Right ventricle myocardium inferior (tissue), 1 donor: ENCODE measurements around the gene CELF1. TPM values are rescaled to one million over a fixed set of nuclear protein-coding genes. Genes with fewer than 3 reads are reported as not detected.
A peak's percentile ranks its signal among the peaks of the same experiment; 100 is the strongest.

ENCODE experiments used
- ATAC-seq: fragments of 200-7000 bp; cut with Tn5 transposase; one replicate; pipeline ENCODE4 v1.9.1; 2020; ENCODE audit warnings: mild to moderate bottlenecking, moderate library complexity
- DNase-seq: peaks from one replicate; pipeline ENCODE4 v3.0.0; 2021; ENCODE audit errors: missing footprints
- intact Hi-C: fragments of 100-400 bp; cut with DNase I; formaldehyde crosslinking; loops from one replicate; pipeline ENCODE4 v1.11.0; 2022
- long read RNA-seq: library from polyadenylated mRNA; unstranded; transcript quantifications from one replicate; pipeline ENCODE4 v2.0.0, GENCODE V29; 2021
- total RNA-seq: library from RNA; stranded (reverse); fragmentation: NEBNext Ultra II Directional; extraction: Animal tissue kit (Norgen Biotek cat#: 25700); gene quantifications from one replicate; pipeline ENCODE4 v1.2.1, GENCODE V29; 2021
- donor health status: DM: no; HTN: yes; CAD: no; lungs with severe emphysema.

The CELF1 gene
- total RNA-seq, result 96.2 TPM
- long read RNA-seq, full-length matches to known transcripts, result 2 of 30 reads
- long read RNA-seq, partial matches to known transcripts, result 9 of 30 reads
- long read RNA-seq, other reads (novel, unspliced or antisense), result 19 of 30 reads

DNA sequence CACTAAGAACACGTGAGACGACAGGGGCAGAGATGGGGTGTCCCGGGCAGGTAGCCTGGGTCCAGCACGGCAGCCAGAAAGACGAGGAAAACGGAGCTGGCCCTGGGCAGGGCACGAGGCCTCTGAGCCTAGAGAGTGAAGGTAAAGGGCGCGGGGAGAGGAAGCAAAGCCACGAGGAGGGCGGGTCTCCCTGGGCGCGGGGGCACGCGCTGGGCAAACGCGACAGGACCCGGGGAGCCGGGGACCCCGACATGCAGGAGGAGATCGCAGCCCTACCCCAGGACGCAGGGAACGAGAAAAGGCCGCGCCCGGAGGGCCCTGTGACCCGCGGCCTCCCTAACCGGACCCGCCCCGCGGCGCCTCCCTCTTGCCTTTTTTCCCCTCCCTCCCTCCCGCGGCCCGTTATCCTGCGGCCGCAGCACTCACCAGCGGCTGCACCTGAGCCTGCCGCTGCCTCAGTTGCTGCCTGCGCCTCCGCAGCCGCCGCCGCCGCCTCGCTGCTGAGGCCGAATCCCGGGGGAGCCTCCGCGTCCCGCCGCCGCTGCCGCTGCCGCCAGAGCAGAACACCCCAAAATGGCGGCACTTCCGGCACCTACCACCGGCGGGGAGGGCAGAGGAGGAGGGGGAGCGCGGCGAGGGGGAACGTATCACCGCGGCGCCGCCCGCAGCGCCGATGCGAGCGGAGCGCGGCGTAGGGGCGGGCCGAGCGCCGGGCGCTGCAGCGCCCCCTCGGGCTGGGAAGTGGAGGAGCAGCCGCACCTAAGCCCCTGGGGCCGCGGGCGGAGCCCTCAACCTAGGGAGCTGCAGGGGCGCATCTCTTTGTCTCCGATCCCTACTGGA, at the start of gene CELF1:
CELF1 (minus strand) TSS at position 567 of the 840 bp plus-strand sequence. CDS start 53,609 bp downstream, outside the sequence.
- DNase-seq, result peak; percentile 96
- intact Hi-C loops, result loop anchor here (2.0 to 10.0 kb wide), 4 partner anchors 35 to 178 kb away; partner anchors contain the start of genes PSMC3 and SPI1

DNA sequence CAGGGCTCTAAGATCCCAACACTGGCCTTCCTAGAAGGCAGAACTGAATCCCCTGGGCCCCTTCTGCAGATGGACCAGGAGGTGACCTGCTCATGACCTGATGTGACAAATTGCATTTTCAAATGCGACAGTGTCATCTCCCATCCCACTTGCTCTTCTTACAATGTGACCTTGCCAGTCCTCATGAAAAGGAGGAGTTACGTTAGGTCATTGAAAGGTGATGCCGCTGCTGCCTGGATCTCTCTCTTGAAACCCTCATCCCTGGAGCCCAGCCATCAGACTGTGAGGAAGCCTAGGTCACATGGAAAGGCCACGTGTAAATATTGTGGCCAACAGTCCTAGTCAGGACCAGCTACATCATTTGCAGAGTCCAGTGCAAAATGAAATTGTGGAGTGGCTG, 47.0 kb upstream of the CELF1 start:
- DNase-seq (no peak), ATAC-seq (no peak)
- intact Hi-C loops, result no loop called here

More for the DNA sequence above, at the start of gene CELF1:
- ATAC-seq, result peak; percentile 99

DNA sequence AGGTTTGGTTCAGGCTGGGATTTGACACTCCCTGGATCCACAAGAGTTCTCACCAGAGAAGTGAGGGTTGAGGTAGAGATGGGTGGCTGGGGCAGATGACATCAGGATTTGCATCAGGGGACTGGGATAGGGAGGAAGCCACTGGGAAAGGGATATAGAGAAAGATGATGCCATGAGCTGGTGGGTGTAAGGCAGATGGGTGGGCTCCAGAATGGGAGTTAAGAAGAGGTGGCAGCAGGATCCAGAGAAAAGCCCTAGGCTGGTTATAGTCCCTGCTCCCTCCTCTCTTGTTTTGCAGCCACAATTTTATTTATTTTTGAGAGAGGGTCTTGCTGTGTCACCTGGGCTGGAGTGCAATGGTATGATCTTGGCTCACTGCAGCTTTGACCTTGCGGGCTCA, 43.0 kb upstream of the CELF1 start:
- intact Hi-C loops, result loop anchor here (2.0 kb wide), 1 partner anchor 13 kb away; no protein-coding TSS in a partner anchor
- ATAC-seq, result no peak
- DNase-seq, result no peak

DNA sequence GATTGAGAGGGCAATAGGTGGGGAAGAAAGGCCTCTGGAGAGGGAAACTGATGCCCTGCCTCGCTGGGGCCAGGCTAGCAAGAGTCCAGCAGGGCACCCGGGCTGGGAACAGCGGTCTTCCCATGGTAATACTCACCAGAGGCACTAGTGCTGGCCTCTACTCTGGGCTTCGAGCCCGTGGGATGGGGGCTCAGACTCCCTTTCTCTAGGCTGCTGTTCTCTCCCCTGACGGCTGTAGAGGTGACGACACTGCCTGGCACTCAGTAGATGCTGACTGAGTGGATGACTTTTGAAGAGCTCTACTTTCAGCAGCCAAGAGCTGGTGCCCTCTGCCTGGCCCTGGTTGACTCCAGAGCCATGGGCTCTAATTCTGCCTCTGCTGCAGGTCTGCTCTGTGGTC, 42.1 kb upstream of the CELF1 start:
- peak; percentile 92 for ATAC-seq
- intact Hi-C loops, result loop anchor here (2.0 kb wide), 1 partner anchor 14 kb away; no protein-coding TSS in a partner anchor
- no peak for DNase-seq

DNA sequence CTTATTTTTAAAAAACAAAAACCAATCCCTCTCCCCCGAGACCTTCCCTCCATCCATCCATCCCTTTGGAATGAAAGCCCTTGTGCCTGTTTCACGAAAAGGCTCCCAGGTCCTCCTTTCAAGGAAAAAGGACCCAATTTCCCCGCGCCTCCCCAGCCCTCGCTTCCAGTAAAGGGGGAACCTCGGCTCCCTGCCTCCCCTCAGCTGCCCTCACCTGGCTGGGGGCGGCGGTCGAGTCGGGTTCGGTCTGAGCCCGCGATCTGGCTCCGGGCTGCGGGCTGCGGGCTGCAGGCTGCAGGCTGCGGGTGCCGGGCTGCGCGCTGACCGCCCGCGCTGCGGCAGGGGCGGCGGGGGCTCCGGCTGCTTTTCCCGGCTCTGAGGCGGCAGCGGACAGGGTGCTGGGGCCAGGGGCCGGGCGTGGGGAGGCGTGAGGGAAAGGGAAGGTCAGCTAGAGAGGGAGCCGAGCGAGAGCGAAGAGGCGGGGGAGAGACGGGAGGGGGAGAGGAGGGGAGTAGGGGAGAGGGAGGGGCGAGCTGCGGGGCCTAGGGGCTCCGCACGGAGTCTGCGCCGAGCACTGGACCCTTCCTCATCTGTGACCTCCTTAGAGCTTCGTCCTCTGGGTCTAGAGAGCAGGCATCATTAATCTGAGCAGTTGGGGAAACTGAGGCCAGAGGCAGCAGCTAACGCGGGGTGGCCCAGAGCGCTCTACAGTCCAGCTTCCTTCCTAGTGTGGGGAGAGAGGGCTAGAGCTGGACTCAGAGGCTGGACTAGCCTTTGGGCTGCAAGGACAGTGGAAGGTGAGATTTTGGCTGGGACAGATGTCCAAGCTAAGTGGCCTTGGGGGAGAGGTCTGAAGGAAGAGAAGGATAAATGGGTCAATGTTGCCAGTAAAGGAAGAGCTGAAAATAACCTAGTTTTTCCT, 41.3 kb upstream of the CELF1 start, which contains the start of gene C1QTNF4:
C1QTNF4 (minus strand) TSS at position 478 of the 922 bp plus-strand sequence. CDS start 3,601 bp downstream, outside the sequence.
- no peak for DNase-seq
- intact Hi-C loops, result loop anchor here (2.0 kb wide), 1 partner anchor 15 kb away; no protein-coding TSS in a partner anchor
- no peak for ATAC-seq

DNA sequence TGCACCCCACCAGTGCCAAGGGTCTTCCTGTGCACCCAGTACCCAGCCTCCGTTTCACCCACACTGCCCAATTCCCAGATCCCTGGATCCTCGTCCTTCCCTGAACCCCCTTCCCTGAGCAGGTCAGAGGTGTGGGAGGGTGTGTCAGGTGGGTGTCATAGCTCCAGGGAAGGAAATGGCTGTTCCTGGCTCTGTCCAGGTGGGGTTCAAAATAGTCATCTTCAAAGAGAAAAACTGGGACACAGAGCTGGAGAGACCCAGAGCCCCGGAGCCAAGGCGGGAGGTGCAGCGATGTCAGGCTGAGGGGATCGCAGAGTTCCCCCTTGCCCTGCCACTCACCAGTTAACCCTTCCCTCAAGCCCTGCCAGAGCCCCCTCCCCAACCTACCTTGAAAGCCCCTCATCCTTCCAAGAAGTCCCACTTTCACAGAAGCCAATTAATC, 40.6 kb upstream of the CELF1 start:
- no peak for ATAC-seq

DNA sequence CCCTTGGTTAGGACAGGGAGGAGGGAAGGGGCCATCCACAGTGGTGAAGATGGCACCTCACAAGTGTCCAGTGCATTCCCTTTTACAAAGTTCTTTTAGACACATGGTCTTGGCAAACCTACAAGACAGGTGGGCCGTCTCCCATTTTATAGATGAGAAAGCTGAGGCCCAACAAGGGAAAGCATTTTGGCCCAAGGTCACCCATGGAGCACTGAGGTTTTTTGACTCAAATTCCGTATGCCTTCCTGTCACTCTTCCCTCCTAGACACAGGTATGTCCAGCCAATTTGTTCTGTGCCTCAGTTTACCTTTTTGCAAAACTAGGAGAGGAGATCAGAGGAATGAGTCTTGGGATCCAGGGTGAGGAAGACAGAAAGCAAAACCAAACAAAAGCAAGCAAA, 40.0 kb upstream of the CELF1 start:
- intact Hi-C loops, result no loop called here
- no peak for DNase-seq
- no peak for ATAC-seq

More for the DNA sequence above, 40.6 kb upstream of the CELF1 start:
- intact Hi-C loops, result no loop called here
- DNase-seq, result no peak

DNA sequence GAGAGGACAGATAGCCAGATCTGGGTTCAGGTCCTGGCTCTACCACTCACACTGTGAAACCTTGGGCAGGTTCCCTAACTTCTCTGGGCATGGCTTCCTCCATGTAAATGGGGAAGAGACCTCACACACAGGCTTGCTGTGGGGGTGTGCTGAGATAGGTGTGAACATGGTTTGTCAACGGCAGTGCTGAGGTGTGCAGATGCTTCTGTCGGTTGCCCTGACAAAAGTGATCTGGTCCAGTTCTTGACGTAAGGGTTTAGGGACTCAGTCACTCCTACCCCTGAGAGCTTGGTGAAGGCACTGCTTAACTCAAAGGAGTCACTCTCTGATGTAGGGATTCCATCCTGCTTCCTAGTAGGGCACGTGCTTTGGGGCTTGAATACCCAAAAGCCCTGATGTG, 39.3 kb upstream of the CELF1 start:
- intact Hi-C loops, result no loop called here

DNA sequence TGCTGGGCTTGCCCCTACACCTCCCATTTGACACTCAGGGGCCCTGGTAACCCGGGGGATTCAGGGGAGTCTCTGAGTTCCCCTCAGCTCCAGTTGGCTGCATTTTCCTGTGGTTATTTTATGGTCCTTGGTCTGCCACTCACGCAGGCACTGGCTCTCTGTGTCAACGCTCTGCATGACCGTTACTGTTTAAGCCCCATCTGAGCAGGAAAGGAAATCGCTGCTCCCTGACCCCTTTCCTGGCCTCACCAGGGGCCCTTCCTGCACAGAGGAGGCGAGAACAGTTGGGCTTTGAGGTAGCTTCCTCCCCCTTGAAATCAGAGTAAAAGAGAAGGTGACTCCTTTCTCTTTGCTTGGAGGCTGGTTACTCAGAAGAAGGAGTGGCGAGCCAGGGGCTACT, 38.8 kb upstream of the CELF1 start:
- ATAC-seq, result no peak
- no peak for DNase-seq
- intact Hi-C loops, result no loop called here

More for the DNA sequence above, 39.3 kb upstream of the CELF1 start:
- no peak for ATAC-seq
- DNase-seq, result no peak

DNA sequence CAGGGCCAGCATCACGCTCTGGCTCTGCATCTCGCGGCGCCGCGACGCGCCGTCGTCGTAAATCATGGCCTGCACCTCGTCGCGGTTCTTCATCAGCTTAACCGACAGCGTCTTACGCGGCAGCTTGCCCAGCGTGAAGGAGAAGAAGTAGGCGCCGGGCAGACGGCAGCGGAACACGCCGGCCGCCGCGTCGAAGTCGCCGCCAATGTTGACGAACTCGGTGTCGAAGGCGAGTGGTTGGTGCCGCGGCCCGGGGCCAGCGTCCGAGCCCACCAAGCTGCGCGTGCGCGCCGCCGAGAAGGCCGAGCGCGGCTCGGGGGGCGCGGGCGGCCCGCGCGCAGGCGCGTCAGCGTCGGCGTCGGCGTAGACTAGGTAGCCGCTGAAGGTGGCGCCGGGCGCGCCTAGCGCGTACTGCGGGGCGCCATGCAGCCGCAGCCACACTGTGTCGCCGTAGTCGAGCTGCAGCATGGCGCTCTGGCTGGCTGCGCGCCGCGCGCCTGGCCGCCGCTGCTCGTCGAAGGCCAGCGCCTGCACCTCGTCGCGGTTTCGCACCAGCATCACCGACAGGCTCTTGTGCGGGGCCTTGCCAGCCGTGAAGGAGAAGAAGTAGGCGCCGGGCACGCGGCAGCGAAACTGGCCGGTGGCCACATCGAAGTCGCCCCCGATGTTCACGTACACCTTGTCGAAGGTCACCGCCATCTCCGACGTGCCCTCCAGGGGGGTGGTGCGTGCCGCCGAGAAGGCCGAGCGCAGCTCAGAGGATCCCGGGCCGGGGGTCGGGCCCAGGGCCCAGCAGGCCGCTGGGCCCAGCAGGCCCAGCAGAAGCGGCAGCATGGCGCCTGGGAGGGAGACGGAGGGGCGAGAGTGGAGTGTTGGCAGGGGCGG, 37.3 kb upstream of the CELF1 start:
- ATAC-seq (peak; percentile 1), DNase-seq (no peak)
- intact Hi-C loops, result no loop called here

DNA sequence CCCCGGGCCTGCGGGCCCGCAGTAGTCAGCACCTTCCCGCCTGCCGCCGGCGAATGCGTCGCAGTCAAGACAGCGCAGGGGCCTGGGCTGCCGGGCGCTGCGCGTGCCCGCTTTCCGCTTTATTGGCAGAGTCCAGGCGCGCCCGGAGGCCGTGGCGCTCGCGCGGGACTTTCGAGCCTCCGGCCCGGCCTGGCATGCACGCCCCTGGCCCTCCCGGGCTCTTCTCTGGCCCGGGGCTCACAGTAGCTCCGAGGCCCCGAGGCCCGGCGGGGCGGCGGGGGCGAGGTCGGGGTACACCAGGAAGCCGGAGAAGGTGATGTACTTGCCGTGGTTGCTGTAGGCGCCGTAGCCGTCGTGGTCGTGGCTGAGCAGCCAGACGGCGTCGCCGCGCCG, 36.6 kb upstream of the CELF1 start:
- intact Hi-C loops, result no loop called here
- ATAC-seq (peak; percentile 18), DNase-seq (no peak)

DNA sequence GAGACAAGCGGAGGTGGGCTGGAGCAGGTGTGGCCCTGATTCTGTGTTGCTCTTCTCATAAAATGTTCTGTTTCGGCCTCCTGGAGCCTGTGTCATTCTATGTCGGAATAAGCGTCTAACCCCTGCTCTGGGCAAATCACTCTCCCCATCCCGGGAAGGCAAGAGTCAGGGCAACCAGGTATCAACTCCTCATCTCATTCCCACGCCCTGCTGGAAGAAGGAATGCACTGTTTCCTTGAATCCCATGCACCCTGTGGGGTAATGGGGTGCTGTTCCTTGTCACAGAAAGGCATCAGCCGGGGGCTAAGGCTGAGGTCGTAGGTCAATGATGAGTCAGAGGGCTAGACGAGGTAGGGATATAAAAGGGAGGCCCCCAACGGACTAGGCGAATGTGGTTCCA, 36.2 kb upstream of the CELF1 start:
- intact Hi-C loops, result no loop called here
- no peak for DNase-seq
- no peak for ATAC-seq

DNA sequence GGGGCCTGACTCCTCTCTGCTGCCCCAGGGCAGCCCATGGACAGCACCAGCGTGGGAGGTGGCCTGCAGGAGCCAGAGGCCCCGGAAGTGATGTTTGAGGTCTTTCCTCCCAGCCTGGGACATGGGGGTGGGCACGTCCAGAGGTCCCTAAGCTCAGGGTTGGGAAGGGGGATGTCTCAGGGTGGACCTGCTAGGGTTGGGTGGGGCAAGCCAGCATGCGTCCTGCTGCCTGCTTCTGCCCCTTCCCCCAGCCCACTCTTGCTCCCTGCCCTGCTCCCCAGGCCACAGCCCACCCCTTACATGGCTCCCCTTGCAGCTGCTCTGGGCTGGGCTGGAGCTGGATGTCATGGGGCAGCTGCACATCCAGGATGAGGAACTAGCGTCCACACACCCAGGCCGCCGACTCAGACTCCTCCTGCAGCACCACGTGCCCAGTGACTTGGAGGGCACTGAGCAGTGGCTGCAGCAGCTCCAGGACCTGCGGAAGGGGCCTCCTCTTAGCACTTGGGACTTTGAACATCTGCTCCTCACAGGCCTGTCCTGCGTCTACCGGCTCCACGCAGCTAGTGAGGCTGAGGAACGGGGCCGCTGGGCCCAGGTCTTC, 34.9 kb upstream of the CELF1 start:
- intact Hi-C loops, result no loop called here
- peak; percentile 32 for ATAC-seq
- DNase-seq, result peak; percentile 83

DNA sequence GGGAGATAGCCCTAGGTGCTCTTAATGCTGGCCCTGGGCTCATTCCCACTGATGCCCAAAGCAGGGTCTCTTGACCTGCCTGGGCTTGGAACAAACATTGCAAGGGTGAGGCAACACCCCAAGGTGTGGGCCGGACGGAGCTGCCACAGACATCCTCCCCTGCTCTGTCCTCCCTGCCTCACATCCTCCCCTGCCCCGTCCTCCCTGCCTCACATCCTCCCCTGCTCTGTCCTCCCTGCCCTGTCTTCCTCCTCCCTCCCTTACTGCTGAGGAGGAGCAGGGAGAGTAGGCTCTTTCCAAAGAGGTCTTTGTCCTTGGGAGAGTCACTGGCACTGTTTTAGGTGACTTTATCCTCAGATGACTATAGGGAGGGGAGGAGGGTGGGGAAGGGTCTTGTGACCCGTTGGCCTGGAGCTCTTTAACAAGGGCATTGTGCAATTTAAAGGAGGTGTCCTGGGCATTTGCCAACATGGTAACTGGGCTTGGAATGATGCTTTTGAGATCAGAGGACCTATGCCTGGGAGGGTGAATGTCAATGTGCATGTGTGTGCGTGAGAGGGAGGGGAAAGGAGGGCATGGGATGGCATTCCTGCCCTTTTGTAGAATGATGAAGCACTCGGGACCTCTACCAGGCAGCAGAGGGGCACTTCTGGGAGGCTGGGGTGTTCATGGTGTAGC, 34.2 kb upstream of the CELF1 start:
- intact Hi-C loops, result no loop called here
- no peak for DNase-seq
- no peak for ATAC-seq

DNA sequence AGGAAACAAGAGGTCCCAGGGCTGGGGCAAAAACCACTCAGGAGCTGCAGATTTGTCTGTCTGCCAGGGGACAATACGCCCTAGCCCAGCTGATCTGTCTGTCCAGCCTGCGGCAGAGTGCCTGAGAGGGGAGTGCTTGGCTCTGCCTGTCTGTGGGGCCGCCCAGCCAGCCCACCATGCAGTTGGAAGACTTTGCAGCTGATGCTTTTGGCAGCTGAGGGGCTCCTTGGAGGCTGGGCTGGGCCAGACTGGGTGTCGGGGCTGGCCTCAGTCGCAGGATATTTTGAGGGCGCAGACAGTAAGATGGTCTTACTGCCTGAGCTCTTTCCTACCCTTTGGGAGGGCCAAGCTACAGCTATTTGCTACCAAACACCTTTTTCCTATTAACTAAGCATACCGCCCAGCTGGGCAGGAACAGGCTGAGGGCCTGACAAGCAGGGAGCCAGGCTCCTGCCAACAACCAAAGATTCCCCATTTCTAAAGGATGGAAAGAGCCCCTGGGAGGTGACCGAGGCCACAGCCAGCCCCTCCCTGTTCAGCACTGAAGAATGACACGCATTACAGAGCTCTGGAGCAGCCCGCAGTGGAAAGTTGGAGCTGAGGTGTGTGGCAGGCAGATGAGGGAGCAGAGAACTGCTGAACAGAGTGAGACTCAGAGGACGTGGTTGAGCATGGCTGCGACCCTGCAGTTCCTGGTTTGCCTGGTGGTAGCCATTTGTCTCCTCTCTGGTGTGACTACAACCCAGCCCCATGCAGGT, 33.3 kb upstream of the CELF1 start, which contains the start of gene FAM180B:
FAM180B (plus strand) TSS at position 581 of the 758 bp plus-strand sequence; CDS start at position 672, 91 bp downstream.
- intact Hi-C loops, result no loop called here
- peak; percentile 32 for ATAC-seq
- no peak for DNase-seq

DNA sequence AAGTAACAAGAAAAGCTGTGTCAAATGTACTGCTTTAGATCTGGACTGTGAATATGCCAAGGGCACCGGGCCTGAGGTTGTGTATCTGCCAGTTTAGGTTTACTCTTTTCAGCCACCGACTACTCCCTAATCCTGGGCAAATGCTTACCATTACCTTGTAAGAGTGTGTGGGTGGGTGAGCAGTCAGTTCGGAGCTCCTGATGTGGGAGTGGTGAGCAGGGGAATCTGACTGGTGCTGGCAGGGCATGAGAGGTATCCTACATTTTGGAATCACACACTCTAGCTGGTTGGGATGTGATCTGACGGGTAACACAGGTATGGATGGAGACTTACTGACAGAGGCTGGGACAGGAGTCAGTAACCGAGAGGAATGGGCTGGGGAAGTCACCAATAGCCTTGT, 30.9 kb upstream of the CELF1 start:
- ATAC-seq, result no peak
- intact Hi-C loops, result no loop called here
- DNase-seq, result no peak
